Measurements from ENCODE around the gene NIPAL1.
A peak's percentile ranks its signal among the peaks of the same experiment; 100 is the strongest.

DNA sequence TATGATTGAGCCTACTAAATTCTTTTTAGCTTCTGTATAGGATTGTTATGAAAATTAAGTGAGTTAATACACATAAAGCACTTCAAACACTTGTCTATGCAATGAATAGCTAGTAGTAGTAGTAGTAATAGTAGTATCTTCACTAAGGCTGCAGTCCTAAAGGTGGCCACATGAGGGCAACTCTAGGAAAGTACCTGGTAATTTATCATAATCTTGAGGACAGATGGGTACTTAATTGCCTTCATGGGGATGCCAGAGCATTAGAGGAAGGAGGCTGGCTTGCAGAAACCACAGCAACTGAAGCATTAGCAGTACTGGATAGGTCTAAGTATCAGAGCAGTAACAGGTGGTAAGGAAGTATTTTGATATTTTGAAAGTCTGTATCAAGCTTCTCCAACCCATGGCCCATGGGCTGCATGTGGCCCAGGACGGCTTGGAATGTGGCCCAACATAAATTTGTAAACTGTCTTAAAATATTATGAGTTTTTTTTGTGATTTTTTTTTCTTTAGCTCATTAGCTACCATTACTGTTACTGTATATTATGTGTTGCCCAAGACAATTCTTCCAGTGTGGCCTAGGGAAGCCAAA, 17.3 kb downstream of the NIPAL1 start:
- TF ChIP-seq, protein P1, sequence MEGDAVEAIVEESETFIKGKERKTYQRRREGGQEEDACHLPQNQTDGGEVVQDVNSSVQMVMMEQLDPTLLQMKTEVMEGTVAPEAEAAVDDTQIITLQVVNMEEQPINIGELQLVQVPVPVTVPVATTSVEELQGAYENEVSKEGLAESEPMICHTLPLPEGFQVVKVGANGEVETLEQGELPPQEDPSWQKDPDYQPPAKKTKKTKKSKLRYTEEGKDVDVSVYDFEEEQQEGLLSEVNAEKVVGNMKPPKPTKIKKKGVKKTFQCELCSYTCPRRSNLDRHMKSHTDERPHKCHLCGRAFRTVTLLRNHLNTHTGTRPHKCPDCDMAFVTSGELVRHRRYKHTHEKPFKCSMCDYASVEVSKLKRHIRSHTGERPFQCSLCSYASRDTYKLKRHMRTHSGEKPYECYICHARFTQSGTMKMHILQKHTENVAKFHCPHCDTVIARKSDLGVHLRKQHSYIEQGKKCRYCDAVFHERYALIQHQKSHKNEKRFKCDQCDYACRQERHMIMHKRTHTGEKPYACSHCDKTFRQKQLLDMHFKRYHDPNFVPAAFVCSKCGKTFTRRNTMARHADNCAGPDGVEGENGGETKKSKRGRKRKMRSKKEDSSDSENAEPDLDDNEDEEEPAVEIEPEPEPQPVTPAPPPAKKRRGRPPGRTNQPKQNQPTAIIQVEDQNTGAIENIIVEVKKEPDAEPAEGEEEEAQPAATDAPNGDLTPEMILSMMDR (conservative IDR thresholded peaks at IDR 0.05; ENCODE audit: low read length), result peak; percentile 86
- no peak for TF ChIP-seq EZH2phosphoT487 (IDR thresholded peaks at IDR 0.05; ENCODE audit: borderline replicate concordance)

Data from Loucy (cell line).